H1 (cell line): ENCODE data around the gene STT3B. TPM values are rescaled to one million over a fixed set of nuclear protein-coding genes. Genes with fewer than 3 reads are reported as not detected.

Experiments
- CTCF ChIA-PET: fragments of 300-600 bp; sonication (Branson Sonifier 250); formaldehyde crosslinking; loops from one replicate; lab custom pipeline; 2021; ENCODE audit not compliant: partially characterized antibody; lab: Charles Lee
- POLR2A ChIA-PET: fragments of 300-600 bp; sonication (Branson Sonifier 250); formaldehyde crosslinking; loops from one replicate; lab custom pipeline; 2021; ENCODE audit warnings: inconsistent platforms; ENCODE audit not compliant: partially characterized antibody; lab: Charles Lee
- DNase-seq, 2 experiments: peaks; one replicate each; pipeline versions ENCODE4 v3.0.0 to v3.0.0-alpha.2; 2010 to 2022; ENCODE audit warnings: low spot score in 2 of 2, low read depth in 1 of 2, mixed read lengths in 1 of 2
- FAIRE-seq: peaks from 2 replicates; lab custom pipeline; 2011; peaks lifted over from hg19 to GRCh38; lab: Jason Lieb, UNC
- H2AFZ ChIP-seq: 2 replicates; pipeline ENCODE4 v1.8.1; 2012; ENCODE audit warnings: low read length, inconsistent platforms
- H2AK5ac ChIP-seq: 2 replicates; pipeline ENCODE4 v1.6.1; 2013; ENCODE audit warnings: low read depth, low read length
- H2BK120ac ChIP-seq: replicated peaks from 2 replicates; pipeline ENCODE3; 2013; ENCODE audit warnings: low read depth, low read length, inconsistent platforms
- H2BK12ac ChIP-seq: 2 replicates; pipeline ENCODE4 v1.6.1; 2013; ENCODE audit warnings: low read depth, low read length
- H2BK15ac ChIP-seq: 2 replicates; pipeline ENCODE4 v1.6.1; 2013; ENCODE audit warnings: low read length
- H2BK20ac ChIP-seq: 2 replicates; pipeline ENCODE4 v1.6.1; 2013; ENCODE audit warnings: low read length
- H2BK5ac ChIP-seq: 2 replicates; pipeline ENCODE4 v1.6.1; 2013; ENCODE audit warnings: low read depth, low read length
- H3K14ac ChIP-seq: 2 replicates; pipeline ENCODE4 v1.6.1; 2013; ENCODE audit warnings: inconsistent platforms; ENCODE audit not compliant: insufficient read length
- H3K18ac ChIP-seq: 2 replicates; pipeline ENCODE4 v1.6.1; 2013; ENCODE audit warnings: low read length; ENCODE audit errors: extremely low read depth
- H3K23ac ChIP-seq: 2 replicates; pipeline ENCODE4 v1.6.1; 2013; ENCODE audit warnings: inconsistent platforms; ENCODE audit not compliant: insufficient read length
- H3K23me2 ChIP-seq: 2 replicates; pipeline ENCODE4 v1.6.1; 2013; ENCODE audit warnings: low read depth, low read length
- H3K27ac ChIP-seq: 2 replicates; pipeline ENCODE4 v1.6.1; 2011; ENCODE audit warnings: low read depth, low read length, inconsistent platforms
- H3K27me3 ChIP-seq, 4 experiments: replicated peaks in 1 of 4; 1 replicate in 1 of 4; 2 replicates in 3 of 4; pipeline versions ENCODE4 v1.6.1 to v1.8.1; 2011 to 2013; ENCODE audit warnings: low read length in 3 of 4, mild to moderate bottlenecking in 3 of 4, inconsistent platforms in 2 of 4, mixed read lengths in 2 of 4, moderate library complexity in 1 of 4; ENCODE audit not compliant: control insufficient read depth in 3 of 4, insufficient read depth in 3 of 4; ENCODE audit errors: extremely low read depth in 1 of 4
- H3K36me3 ChIP-seq, 4 experiments: 2 replicates each; pipeline versions ENCODE4 v1.6.1 to v1.8.1; 2011 to 2013; ENCODE audit warnings: mild to moderate bottlenecking in 4 of 4, low read length in 3 of 4, moderate library complexity in 2 of 4, control low read depth in 1 of 4, inconsistent platforms in 1 of 4; ENCODE audit not compliant: insufficient read depth in 4 of 4, control insufficient read depth in 2 of 4
- H3K4ac ChIP-seq: replicated peaks from 2 replicates; pipeline ENCODE3; 2013; ENCODE audit warnings: low read length, low read depth, mixed read lengths, inconsistent platforms; ENCODE audit not compliant: insufficient read length
- H3K4me1 ChIP-seq, 4 experiments: replicated peaks in 1 of 4; 1 replicate in 1 of 4; 2 replicates in 3 of 4; pipeline versions ENCODE4 v1.6.1 to v1.8.1; 2011 to 2013; ENCODE audit warnings: low read length in 3 of 4, inconsistent platforms in 2 of 4, mixed read lengths in 1 of 4; ENCODE audit not compliant: insufficient read depth in 4 of 4, control insufficient read depth in 3 of 4
- H3K4me2 ChIP-seq, 2 experiments: 2 replicates each; pipeline versions ENCODE4 v1.6.1 to v1.8.1; 2011 to 2013; ENCODE audit warnings: low read depth in 2 of 2, low read length in 2 of 2, control low read depth in 1 of 2, inconsistent platforms in 1 of 2, mild to moderate bottlenecking in 1 of 2; ENCODE audit not compliant: insufficient read depth in 1 of 2
- H3K4me3 ChIP-seq, 4 experiments: fragments of 200-600, 300-600 bp in 1 of 4; sonication (generic), shearing (Covaris generic), sonication (Bioruptor Twin) in 1 of 4; 2 replicates each; pipeline versions ENCODE4 v1.5.1 to v1.8.1; 2011 to 2016; ENCODE audit warnings: low read length in 4 of 4, low read depth in 3 of 4, control low read depth in 2 of 4, inconsistent platforms in 2 of 4, mild to moderate bottlenecking in 2 of 4, mixed read lengths in 1 of 4, moderate library complexity in 1 of 4; ENCODE audit not compliant: insufficient read depth in 2 of 4; ENCODE audit errors: extremely low read depth in 1 of 4
- H3K56ac ChIP-seq: replicated peaks from 2 replicates; pipeline ENCODE3; 2013; ENCODE audit warnings: low read depth, mild to moderate bottlenecking, mixed read lengths, low read length, inconsistent platforms; ENCODE audit not compliant: insufficient read length
- H3K79me1 ChIP-seq: 2 replicates; pipeline ENCODE4 v1.6.1; 2013; ENCODE audit warnings: low read depth, low read length, control low read depth
- H3K79me2 ChIP-seq, 2 experiments: 2 replicates each; pipeline versions ENCODE4 v1.6.1 to v1.8.1; 2012 to 2013; ENCODE audit warnings: low read length in 2 of 2, mild to moderate bottlenecking in 2 of 2, inconsistent platforms in 1 of 2; ENCODE audit not compliant: insufficient read depth in 2 of 2, control insufficient read depth in 1 of 2
- H3K9ac ChIP-seq, 4 experiments: replicated peaks in 1 of 4; 1 replicate in 1 of 4; 2 replicates in 3 of 4; pipeline versions ENCODE4 v1.6.1 to v1.8.1; 2011 to 2013; ENCODE audit warnings: low read depth in 3 of 4, low read length in 3 of 4, control low read depth in 2 of 4, mild to moderate bottlenecking in 2 of 4, moderate library complexity in 2 of 4, inconsistent platforms in 1 of 4; ENCODE audit errors: extremely low read depth in 1 of 4
- H3K9me3 ChIP-seq, 2 experiments: 2 replicates each; pipeline versions ENCODE4 v1.6.1 to v1.8.1; 2012 to 2013; ENCODE audit warnings: mild to moderate bottlenecking in 2 of 2, moderate library complexity in 2 of 2, control low read depth in 1 of 2, inconsistent platforms in 1 of 2, low read depth in 1 of 2, low read length in 1 of 2, mixed read lengths in 1 of 2; ENCODE audit not compliant: insufficient read depth in 2 of 2
- H4K20me1 ChIP-seq, 2 experiments: replicated peaks in 1 of 2; 2 replicates each; pipeline versions ENCODE3 to v1.8.1; 2011 to 2013; ENCODE audit warnings: inconsistent platforms in 2 of 2, low read length in 2 of 2, mild to moderate bottlenecking in 1 of 2; ENCODE audit not compliant: insufficient read depth in 2 of 2, control insufficient read depth in 1 of 2
- H4K5ac ChIP-seq: 2 replicates; pipeline ENCODE4 v1.6.1; 2013; ENCODE audit warnings: low read length, low read depth, mixed read lengths, inconsistent platforms; ENCODE audit not compliant: insufficient read length
- H4K8ac ChIP-seq: 2 replicates; pipeline ENCODE4 v1.8.0; 2013; ENCODE audit warnings: mild to moderate bottlenecking, moderate library complexity, low read length, inconsistent platforms; ENCODE audit not compliant: insufficient read depth; ENCODE audit errors: extremely low read depth
- H4K91ac ChIP-seq: replicated peaks from 2 replicates; pipeline ENCODE3; 2013; ENCODE audit warnings: low read length, mixed read lengths, inconsistent platforms; ENCODE audit not compliant: insufficient read length
- ASH2L ChIP-seq: fragments of 200-600, 300-600 bp; sonication (generic); IDR thresholded peaks from one replicate; pipeline ENCODE4 v1.7.1; 2017; ENCODE audit warnings: low read length
- CREB1 ChIP-seq: IDR thresholded peaks from 2 replicates; pipeline ENCODE4 v1.6.1; 2012; ENCODE audit warnings: inconsistent platforms
- WGBS, 2 experiments: shearing (Covaris generic) in 1 of 2; methylation state at CpG; one replicate each; pipeline versions ENCODE4 v1.1.6 to v1.1.7; 2013 to 2015; ENCODE audit warnings: low lambda C conversion rate in 2 of 2, mixed read lengths in 2 of 2, inconsistent platforms in 1 of 2, low coverage in 1 of 2, missing lambda C conversion rate in 1 of 2; ENCODE audit not compliant: insufficient replicate concordance in 2 of 2, insufficient coverage in 1 of 2, insufficient read length in 1 of 2; ENCODE audit errors: extremely low coverage in 1 of 2, missing lambda C conversion rate in 1 of 2; 5-methylcytosine and 5-hydroxymethylcytosine counted together
- polyA plus RNA-seq, 7 experiments: library from polyadenylated mRNA; depleted of rRNA in 3 of 7; stranded (reverse) in 5 of 7; unstranded in 2 of 7; fragments of >200 nt in 5 of 7; fragments of 200-250 nt in 2 of 7; gene quantifications; 1 replicate in 5 of 7; 2 replicates in 1 of 7; 4 replicates in 1 of 7; pipeline versions ENCODE4 v1.2.1 to v1.2.3, GENCODE V29; 2011 to 2013; ENCODE audit warnings: missing spikeins in 2 of 7, mixed read lengths in 2 of 7
- total RNA-seq: library from RNA; stranded (reverse); fragmentation: NEBNext Ultra II Directional; extraction: Animal tissue kit (Norgen Biotek cat#: 25700); gene quantifications from 2 replicates; pipeline ENCODE4 v1.2.1, GENCODE V29; 2021

The STT3B gene
- total and polyA plus RNA-seq, 2 of the 8 experiments (the other 6 are each of a cell fraction or from before 2014, with no cell fraction given) = 43.5 to 134 TPM

- peak overlapping the region; percentile 67; the same call in 1 of the 2 replicates for H2BK5ac ChIP-seq
- no peak overlapping the region for H3K9ac ChIP-seq
- no peaks in the 10 kb centered on the region for H3K79me2 ChIP-seq
- TF ChIP-seq ASH2L = peak; percentile 66
- no peak for TF ChIP-seq CREB1
- no peaks in the 10 kb centered on the region for H3K36me3 ChIP-seq
- H3K56ac ChIP-seq = no peak overlapping the region
- no peak overlapping the region for H4K91ac ChIP-seq
- H2AK5ac ChIP-seq = no peak overlapping the region
- no peak overlapping the region for H4K5ac ChIP-seq
- peak overlapping the region; percentile 32 to 60 for H3K4me2 ChIP-seq
- H3K9me3 ChIP-seq = no peaks in the 10 kb centered on the region
- H4K8ac ChIP-seq = no peak overlapping the region
- H2BK120ac ChIP-seq = peak overlapping the region; percentile 45
- no peaks in the 10 kb centered on the region for H4K20me1 ChIP-seq
- no peak for FAIRE-seq
- H2BK12ac ChIP-seq = no peak overlapping the region
- no peak overlapping the region for H3K18ac ChIP-seq
- peak overlapping the region in 2 of 4 experiments; percentile 1 to 39; a peak in 2 of 8 replicates for H3K4me3 ChIP-seq
- no peak overlapping the region for H2BK20ac ChIP-seq
- no peak overlapping the region for H3K23ac ChIP-seq
- POLR2A ChIA-PET = interaction anchor here (3.4 kb wide), 1 partner anchor 27 kb away, joined by 12 read pairs; the partner anchor contains the start of gene STT3B
- no peak overlapping the region for H2BK15ac ChIP-seq
- WGBS, 2 experiments = 12% methylated on average over 5 of the region's 5 CpGs; no CpG with 5 or more reads in 1 of the 2 experiments
- H3K79me1 ChIP-seq = no peaks in the 10 kb centered on the region
- CTCF ChIA-PET = no interaction called here
- H3K4ac ChIP-seq = no peak overlapping the region
- peak overlapping the region; percentile 82; the same call in 1 of the 2 replicates for H2AFZ ChIP-seq
- no peaks in the 10 kb centered on the region for H3K23me2 ChIP-seq
- peaks cover 4 to 17% (median 11%) of the 10 kb centered on the region in 4 experiments; a peak in 6 of 7 replicates for H3K4me1 ChIP-seq
- peaks cover 0 to 1% (median 0%) of the 10 kb centered on the region in 4 experiments; a peak in 1 of 7 replicates for H3K27me3 ChIP-seq
- no peak overlapping the region for H3K14ac ChIP-seq
- H3K27ac ChIP-seq = no peak overlapping the region
- no peak for DNase-seq
Measured at GRCh38 chr3:31505371-31506048, 27.2 kb upstream of the STT3B start.
